ENCODE results near the gene FBLN2.
"Not testable (repeated sequence)": the region's sequence is repeated elsewhere in the genome, so short reads cannot be mapped to it uniquely, and the experiment has no call there.

FBLN2 gene

DNA sequence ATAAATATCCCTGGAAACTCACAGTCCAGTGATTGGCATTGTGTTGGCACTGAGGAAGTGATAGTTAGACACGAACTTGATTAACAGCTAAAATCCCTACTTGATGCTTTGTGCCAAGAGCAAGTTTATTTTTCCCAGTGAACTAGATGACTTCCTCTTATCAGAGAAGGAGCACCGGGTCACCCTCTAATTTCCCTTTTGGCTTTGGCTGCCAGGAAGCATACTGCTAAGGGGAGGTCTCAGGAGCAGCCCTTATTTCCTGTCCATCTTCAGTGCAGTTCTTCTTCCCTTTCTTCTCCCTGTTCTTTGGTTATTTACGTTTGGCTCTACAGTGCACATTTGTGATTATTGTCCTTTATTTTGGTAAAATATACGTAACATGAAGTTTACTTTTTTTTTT lies 13.0 kb downstream of the FBLN2 start:
- Histone ChIP-seq H3K36me3 (replicated peaks; ENCODE audit: low read depth, low read length) (no peaks in the 10 kb centered on the region), H3K79me2 (ENCODE audit: low read length) (no peaks in the 10 kb centered on the region), H3K4me3 (ENCODE audit: low read length) (no peak overlapping the region), H3K27me3 (ENCODE audit: low read depth, low read length) (peaks cover 33% of the 10 kb centered on the region), H2AFZ (ENCODE audit: low read depth, low read length) (no peak overlapping the region), H3K9ac (ENCODE audit: low read length) (no peak overlapping the region), H3K27ac (ENCODE audit: low read length) (no peak overlapping the region), H4K20me1 (ENCODE audit: insufficient read depth, low read length) (no peaks in the 10 kb centered on the region), H3K9me3 (ENCODE audit: insufficient read depth, low read length) (no peaks in the 10 kb centered on the region), H3K4me2 (ENCODE audit: low read length) (no peak overlapping the region), H3K4me1 (ENCODE audit: low read length) (no peaks in the 10 kb centered on the region)
- TF ChIP-seq EZH2phosphoT487 (IDR thresholded peaks at IDR 0.05; ENCODE audit: low read depth) = no peak
- TF ChIP-seq, protein P1, sequence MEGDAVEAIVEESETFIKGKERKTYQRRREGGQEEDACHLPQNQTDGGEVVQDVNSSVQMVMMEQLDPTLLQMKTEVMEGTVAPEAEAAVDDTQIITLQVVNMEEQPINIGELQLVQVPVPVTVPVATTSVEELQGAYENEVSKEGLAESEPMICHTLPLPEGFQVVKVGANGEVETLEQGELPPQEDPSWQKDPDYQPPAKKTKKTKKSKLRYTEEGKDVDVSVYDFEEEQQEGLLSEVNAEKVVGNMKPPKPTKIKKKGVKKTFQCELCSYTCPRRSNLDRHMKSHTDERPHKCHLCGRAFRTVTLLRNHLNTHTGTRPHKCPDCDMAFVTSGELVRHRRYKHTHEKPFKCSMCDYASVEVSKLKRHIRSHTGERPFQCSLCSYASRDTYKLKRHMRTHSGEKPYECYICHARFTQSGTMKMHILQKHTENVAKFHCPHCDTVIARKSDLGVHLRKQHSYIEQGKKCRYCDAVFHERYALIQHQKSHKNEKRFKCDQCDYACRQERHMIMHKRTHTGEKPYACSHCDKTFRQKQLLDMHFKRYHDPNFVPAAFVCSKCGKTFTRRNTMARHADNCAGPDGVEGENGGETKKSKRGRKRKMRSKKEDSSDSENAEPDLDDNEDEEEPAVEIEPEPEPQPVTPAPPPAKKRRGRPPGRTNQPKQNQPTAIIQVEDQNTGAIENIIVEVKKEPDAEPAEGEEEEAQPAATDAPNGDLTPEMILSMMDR (IDR thresholded peaks at IDR 0.05; ENCODE audit: low read depth, low read length) = no peak

DNA sequence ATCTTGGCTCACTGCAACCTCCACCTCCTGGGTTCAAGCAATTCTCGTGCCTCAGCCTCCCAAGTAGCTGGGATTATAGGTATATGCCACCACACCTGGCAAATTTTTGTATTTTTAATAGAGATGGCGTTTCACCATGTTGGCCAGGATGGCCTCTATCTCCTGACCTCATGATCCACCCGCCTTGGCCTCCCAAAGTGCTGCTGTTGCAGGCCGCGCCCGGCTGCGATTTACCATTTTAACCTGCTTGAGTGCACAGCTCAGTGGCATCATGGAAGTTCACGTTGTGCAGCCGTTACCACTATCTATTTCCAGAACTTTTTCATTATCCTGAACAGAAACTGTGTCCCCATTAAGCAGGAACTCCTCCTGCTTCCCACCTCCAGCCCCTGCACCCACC lies 13.5 kb downstream of the FBLN2 start:
- peaks cover 33% of the 10 kb centered on the region for H3K27me3 ChIP-seq (ENCODE audit: low read depth, low read length)
- not testable (repeated sequence) for H3K9me3 ChIP-seq (ENCODE audit: insufficient read depth, low read length); H4K20me1 ChIP-seq (ENCODE audit: insufficient read depth, low read length); H3K36me3 ChIP-seq (replicated peaks; ENCODE audit: low read depth, low read length); H2AFZ ChIP-seq (ENCODE audit: low read depth, low read length); H3K79me2 ChIP-seq (ENCODE audit: low read length); H3K4me3 ChIP-seq (ENCODE audit: low read length); H3K4me2 ChIP-seq (ENCODE audit: low read length); H3K4me1 ChIP-seq (ENCODE audit: low read length); H3K27ac ChIP-seq (ENCODE audit: low read length); H3K9ac ChIP-seq (ENCODE audit: low read length)

DNA sequence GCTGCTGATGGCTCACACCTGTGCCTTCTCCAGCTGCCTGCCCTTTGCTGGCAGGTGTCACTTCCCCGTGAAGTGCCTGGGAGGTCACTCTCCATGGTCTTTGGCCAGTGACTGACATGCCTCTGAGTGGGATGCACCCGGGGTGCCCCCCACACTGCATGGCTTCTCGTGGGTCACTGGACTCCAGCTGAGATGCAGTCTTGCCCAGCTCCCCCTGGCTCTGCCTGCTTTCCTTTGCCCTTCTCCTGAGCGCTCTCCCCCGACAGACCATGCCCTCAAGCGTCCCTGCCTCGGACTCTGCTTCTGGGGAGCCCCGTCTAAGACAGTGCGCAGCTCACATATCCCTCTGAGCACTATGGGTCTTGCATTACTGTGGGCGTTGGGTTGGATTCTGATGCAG lies 14.4 kb downstream of the FBLN2 start:
- H3K9me3 ChIP-seq (ENCODE audit: insufficient read depth, low read length) = no peaks in the 10 kb centered on the region

DNA sequence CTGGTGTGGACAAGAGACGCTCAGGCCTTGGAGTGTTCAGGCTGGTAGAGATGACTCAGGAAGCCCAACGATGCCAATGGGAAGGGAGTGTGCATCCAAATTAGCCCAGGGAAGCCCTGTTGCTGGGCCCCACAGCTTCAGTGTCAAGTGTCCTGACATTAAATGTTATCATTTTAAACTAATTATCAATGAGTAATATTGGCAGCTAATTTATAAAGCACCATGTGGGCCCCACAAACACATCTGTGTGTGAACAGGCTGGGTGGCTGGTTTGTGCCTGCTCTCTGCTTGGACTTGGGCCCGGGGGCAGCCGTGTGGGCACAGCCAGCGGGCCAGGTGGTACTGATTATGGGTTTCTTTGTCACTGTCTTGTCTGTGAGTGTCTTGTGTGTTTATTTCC lies 15.0 kb downstream of the FBLN2 start:
- no peak overlapping the region for H3K4me3 ChIP-seq (ENCODE audit: low read length)
- no peaks in the 10 kb centered on the region for H4K20me1 ChIP-seq (ENCODE audit: insufficient read depth, low read length)
- H3K4me2 ChIP-seq (ENCODE audit: low read length) = no peak overlapping the region
- H3K9me3 ChIP-seq (ENCODE audit: insufficient read depth, low read length) = no peaks in the 10 kb centered on the region
- no peaks in the 10 kb centered on the region for H3K4me1 ChIP-seq (ENCODE audit: low read length)
- TF ChIP-seq EZH2phosphoT487 (IDR thresholded peaks at IDR 0.05; ENCODE audit: low read depth) = no peak
- TF ChIP-seq, protein P1 (IDR thresholded peaks at IDR 0.05; ENCODE audit: low read depth, low read length) = no peak
- no peak overlapping the region for H3K9ac ChIP-seq (ENCODE audit: low read length)
- no peaks in the 10 kb centered on the region for H3K36me3 ChIP-seq (replicated peaks; ENCODE audit: low read depth, low read length)
- no peak overlapping the region for H3K27ac ChIP-seq (ENCODE audit: low read length)
- H3K79me2 ChIP-seq (ENCODE audit: low read length) = no peaks in the 10 kb centered on the region
- peaks cover 31% of the 10 kb centered on the region for H3K27me3 ChIP-seq (ENCODE audit: low read depth, low read length)
- no peak overlapping the region for H2AFZ ChIP-seq (ENCODE audit: low read depth, low read length)

More for the DNA sequence above, 14.4 kb downstream of the FBLN2 start:
- TF ChIP-seq EZH2phosphoT487 (IDR thresholded peaks at IDR 0.05; ENCODE audit: low read depth) = no peak
- TF ChIP-seq, protein P1 (IDR thresholded peaks at IDR 0.05; ENCODE audit: low read depth, low read length) = no peak
- Histone ChIP-seq H3K36me3 (replicated peaks; ENCODE audit: low read depth, low read length) (no peaks in the 10 kb centered on the region), H3K79me2 (ENCODE audit: low read length) (no peaks in the 10 kb centered on the region), H3K4me1 (ENCODE audit: low read length) (no peaks in the 10 kb centered on the region), H2AFZ (ENCODE audit: low read depth, low read length) (no peak overlapping the region), H3K4me2 (ENCODE audit: low read length) (no peak overlapping the region), H3K27ac (ENCODE audit: low read length) (no peak overlapping the region), H3K9ac (ENCODE audit: low read length) (no peak overlapping the region), H4K20me1 (ENCODE audit: insufficient read depth, low read length) (no peaks in the 10 kb centered on the region), H3K27me3 (ENCODE audit: low read depth, low read length) (peaks cover 33% of the 10 kb centered on the region), H3K4me3 (ENCODE audit: low read length) (no peak overlapping the region)
